CD1c-positive myeloid dendritic cell (primary cell): ENCODE data around the gene MBD1.
"Not testable (repeated sequence)": the region's sequence is repeated elsewhere in the genome, so short reads cannot be mapped to it uniquely, and the experiment has no call there.

Experiments used
- DNase-seq: peaks from one replicate; pipeline ENCODE4 v3.0.0-alpha.2; 2016; ENCODE audit errors: extremely low spot score

MBD1 gene

GRCh38 chr18:50273203-50274043 lies 7.9 kb downstream of the MBD1 start:
- DNase-seq, result no peak

- DNase-seq, result no peak
Observed at GRCh38 chr18:50272568-50272967, 8.8 kb downstream of the MBD1 start.

- DNase-seq, result peak; percentile 82
Observed at GRCh38 chr18:50268022-50268747, 13.1 kb downstream of the MBD1 start.

GRCh38 chr18:50266248-50266704 lies 15.0 kb downstream of the MBD1 start, which contains the start of gene CFAP53:
CFAP53 (minus strand) TSS chr18:50266495; CDS start chr18:50266404, 91 bp downstream.
- DNase-seq, result peak; percentile 96

- no peak for DNase-seq
Observed at GRCh38 chr18:50262977-50263376, 18.3 kb downstream of the MBD1 start.

- DNase-seq, result no peak
Observed at GRCh38 chr18:50250935-50251334, 30.4 kb downstream of the MBD1 start.

GRCh38 chr18:50249576-50249975 lies 31.7 kb downstream of the MBD1 start:
- DNase-seq, result no peak

- DNase-seq, result no peak
Observed at GRCh38 chr18:50247561-50247960, 33.8 kb downstream of the MBD1 start.

GRCh38 chr18:50241768-50242167 lies 39.6 kb downstream of the MBD1 start:
- DNase-seq, result not testable (repeated sequence)

- DNase-seq, result no peak
Observed at GRCh38 chr18:50240080-50240563, 41.2 kb downstream of the MBD1 start.

- no peak for DNase-seq
Observed at GRCh38 chr18:50232419-50232818, 48.9 kb downstream of the MBD1 start.

- DNase-seq, result no peak
Observed at GRCh38 chr18:50231621-50232020, 49.7 kb downstream of the MBD1 start.

GRCh38 chr18:50220249-50220648 lies 61.1 kb downstream of the MBD1 start:
- not testable (repeated sequence) for DNase-seq
